ENCODE measurements around the gene CBLB. TPM values are rescaled to one million over a fixed set of nuclear protein-coding genes. Genes with fewer than 3 reads are reported as not detected.
A peak's percentile ranks its signal among the peaks of the same experiment; 100 is the strongest.

The CBLB gene
- total RNA-seq, 2 experiments from 2014 or later: 95.1 to 97.3 TPM

DNA sequence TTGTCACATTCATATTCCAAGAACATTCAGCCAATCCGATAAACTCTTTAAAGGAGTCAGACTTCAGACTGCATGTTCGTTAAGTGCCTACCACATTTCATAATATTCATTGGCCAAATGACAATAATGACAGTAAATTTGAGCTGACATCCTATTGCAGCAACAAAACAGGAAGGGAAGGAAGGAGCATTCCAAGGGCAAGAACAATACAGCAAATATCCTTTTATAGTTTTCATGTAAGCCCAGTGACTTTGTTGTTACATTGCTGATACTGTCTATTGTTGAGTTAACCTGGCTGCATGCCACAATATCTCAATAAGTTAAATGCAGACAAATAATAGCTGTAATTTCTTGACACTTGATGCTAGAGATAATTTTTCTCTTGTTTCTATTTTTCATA, 16.4 kb upstream of the CBLB start:
- no peak overlapping the region for H3K27ac Mint-ChIP-seq
- H3K9me3 Mint-ChIP-seq: no peaks in the 10 kb centered on the region
- H3K4me1 Mint-ChIP-seq: peaks cover 21% of the 10 kb centered on the region
- no peak for DNase-seq
- H3K36me3 Mint-ChIP-seq: peaks cover 3% of the 10 kb centered on the region
- no peaks in the 10 kb centered on the region for H3K27me3 Mint-ChIP-seq
- no peak overlapping the region for H3K4me3 Mint-ChIP-seq

DNA sequence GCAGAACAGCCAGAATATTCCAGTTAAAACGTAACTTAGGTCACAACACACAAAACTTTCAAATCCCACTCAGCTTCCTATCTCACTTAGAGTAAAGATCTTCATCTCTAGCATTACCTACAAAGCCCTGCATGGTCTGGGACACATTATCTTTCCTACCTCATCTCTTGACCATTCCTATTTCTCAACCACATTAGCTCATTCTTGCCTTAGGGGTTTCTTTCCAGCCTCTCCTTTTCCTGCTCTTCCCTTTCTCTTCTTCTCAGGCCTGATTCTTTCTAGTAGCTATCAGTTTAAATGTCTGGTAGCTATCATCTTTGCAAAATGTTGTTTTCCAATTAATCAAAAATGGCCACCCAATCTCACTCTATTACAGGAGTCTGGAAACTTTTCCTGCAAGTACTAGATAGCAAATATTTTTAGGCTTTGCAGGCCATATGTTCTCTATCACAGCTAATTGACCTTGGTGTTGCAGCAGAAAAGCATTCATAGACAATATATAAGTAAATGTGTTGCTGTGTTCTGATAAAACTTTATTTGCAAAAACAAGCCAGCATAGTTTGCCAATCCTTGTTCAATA, 15.1 kb upstream of the CBLB start:
- Mint-ChIP-seq H3K27me3 (no peaks in the 10 kb centered on the region), H3K36me3 (peaks cover 5% of the 10 kb centered on the region), H3K4me3 (no peak overlapping the region), H3K9me3 (no peaks in the 10 kb centered on the region), H3K27ac (no peak overlapping the region), H3K4me1 (peaks cover 22% of the 10 kb centered on the region)
- DNase-seq: no peak

DNA sequence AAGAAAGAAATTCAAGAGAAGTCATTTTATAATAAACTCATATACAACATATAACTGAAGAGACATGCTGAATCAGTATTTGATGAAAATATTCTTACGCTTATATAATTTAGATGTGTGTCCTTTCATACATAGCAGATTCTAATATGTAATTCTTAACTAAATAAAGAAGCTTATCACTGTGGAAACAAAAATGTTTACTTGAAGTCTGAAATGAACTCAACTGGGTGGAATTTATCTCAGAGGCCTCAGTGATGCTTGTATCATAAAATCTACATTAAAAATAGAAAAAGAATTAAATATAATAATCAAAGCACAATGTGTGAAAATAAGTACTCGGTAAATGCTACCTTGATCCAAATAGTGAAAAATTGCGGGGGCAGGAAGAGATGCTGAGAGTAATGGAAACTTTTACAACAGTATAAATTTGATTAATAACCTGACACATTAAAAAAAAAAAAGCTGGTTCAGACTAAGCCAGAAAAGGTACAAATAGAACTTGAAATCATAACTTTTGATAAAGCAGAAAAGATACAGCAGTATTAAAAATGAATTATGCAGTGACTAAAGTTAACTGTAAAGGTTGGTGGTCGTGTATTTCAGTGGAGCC, 12.0 kb upstream of the CBLB start:
- Mint-ChIP-seq H3K4me3 (no peak overlapping the region), H3K27ac (no peak overlapping the region), H3K4me1 (peaks cover 44% of the 10 kb centered on the region), H3K36me3 (peaks cover 7% of the 10 kb centered on the region), H3K9me3 (peaks cover 2% of the 10 kb centered on the region), H3K27me3 (no peaks in the 10 kb centered on the region)
- DNase-seq: no peak

DNA sequence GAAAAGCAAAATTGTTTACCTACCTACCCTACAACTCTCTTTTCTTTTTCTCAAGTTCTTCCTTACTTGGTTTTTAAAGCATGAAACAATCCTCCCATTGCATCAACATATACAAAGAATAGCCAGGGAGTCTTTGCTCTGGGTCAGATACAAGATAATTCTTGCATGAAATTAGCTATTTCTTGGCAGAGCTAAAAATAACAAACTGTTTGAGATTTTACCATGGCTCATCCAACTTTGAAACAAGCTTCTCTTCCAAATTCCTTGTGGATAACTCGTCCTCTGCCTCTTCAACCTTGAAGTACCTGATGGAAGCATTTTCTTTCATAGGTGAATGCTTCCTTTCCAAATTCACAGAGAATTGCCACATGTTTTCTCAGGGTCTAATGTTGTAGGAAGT, 9.2 kb upstream of the CBLB start:
- Mint-ChIP-seq H3K4me1 (peaks cover 46% of the 10 kb centered on the region), H3K36me3 (peaks cover 5% of the 10 kb centered on the region), H3K9me3 (peaks cover 2% of the 10 kb centered on the region), H3K4me3 (peak overlapping the region; percentile 32), H3K27ac (peak overlapping the region; percentile 79), H3K27me3 (no peaks in the 10 kb centered on the region)
- no peak for DNase-seq

DNA sequence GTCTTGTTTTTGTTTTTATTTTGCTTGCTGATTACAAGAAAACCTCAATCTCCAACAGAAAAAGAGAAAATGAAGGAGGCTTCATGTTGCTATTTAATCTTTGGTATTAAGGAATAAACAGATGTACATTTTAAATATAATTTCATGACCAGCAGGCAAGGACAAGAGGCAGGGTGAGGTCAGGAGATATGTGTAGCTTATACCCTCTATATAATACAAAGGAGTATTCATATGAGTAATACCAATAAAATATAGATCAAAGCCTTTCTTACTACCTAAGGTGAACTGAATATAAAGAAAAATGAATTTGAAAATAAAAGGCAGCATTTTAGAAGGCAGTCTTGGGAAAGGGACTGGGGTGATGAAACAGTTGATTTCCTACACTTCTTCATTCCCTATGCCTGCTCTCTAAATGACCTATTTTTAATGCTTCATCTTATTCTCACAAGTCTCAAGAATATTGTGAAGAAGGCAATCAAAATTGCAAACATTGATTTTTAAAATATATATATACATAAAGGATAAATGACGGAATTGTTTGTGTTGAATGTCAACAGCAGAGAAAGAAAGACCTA, 8.6 kb upstream of the CBLB start:
- peak overlapping the region; percentile 61 for H3K4me3 Mint-ChIP-seq
- DNase-seq: no peak
- H3K4me1 Mint-ChIP-seq: peaks cover 46% of the 10 kb centered on the region
- peak overlapping the region; percentile 91 for H3K27ac Mint-ChIP-seq
- H3K9me3 Mint-ChIP-seq: peaks cover 3% of the 10 kb centered on the region
- H3K36me3 Mint-ChIP-seq: peaks cover 5% of the 10 kb centered on the region
- no peaks in the 10 kb centered on the region for H3K27me3 Mint-ChIP-seq

DNA sequence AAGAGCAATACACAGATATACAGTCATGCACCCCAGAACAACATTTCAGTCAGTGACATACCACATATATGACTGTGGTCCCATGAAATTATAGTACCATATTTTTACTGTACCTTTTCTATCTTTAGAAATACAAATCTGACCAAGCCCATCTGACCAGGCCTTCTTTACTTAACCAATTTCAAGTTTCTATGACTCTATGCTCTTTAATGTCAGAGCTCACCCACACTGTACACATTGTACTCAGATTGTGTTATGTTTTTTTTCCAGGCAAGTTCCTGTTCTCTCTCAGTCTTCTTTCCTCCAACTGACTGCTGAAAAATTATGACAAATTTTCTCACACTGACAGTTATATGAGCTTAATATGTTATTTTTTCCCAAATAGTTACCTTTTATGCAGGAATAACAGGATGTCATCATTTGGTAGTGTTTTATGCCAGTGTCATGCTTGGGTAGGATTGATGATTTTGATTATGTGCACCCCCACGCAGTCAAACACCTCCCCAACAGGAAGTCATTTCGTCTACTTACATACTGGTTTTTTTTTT, 8.0 kb upstream of the CBLB start:
- DNase-seq: no peak

DNA sequence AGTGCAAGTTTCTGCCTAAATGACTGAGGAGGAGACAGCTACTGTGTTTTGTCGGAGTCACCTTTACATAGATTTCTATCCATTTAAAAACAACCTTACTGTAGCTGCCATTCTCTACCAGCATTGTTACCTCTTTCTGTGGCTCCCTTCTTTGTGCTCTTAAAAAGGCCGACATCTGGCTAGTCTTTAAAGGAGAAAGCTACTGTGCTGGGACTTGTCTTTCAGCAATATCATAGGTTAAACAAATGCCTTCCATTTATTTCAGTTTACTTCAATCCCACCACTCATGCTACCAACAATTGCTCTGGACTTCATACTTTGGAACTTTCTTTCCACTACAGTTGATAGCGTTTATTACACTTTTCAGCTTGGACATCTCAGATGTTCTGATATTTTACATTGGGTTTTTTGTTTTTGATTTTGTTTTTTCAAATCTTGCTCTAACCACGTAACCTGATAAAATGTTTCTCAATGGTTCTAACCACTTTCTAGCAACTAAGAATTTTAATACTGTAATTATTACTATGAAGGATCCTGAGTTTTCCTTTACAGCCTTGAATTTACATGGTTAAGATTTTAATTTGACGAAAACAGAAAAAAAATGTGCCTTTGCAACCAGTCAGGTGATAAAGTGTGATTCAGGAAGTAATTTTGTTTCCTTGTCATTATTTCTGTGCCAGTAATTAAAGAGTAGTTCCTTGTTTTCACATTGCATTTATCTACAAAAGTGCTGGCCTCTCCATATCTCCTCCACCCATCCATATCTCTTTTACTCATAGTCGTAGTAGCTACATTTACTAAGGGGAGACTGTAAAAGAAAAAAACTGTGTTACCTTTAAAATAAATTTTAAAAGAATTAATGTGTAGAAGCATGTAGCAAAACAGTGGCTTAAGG, 1.3 kb upstream of the CBLB start:
- Mint-ChIP-seq H3K27ac (peak overlapping the region; percentile 92), H3K27me3 (no peaks in the 10 kb centered on the region), H3K4me3 (peak overlapping the region; percentile 93), H3K4me1 (peaks cover 31% of the 10 kb centered on the region), H3K9me3 (peaks cover 1% of the 10 kb centered on the region), H3K36me3 (peaks cover 30% of the 10 kb centered on the region)
- no peak for DNase-seq

More for the DNA sequence above, 8.0 kb upstream of the CBLB start:
- H3K27me3 Mint-ChIP-seq: no peaks in the 10 kb centered on the region
- peaks cover 5% of the 10 kb centered on the region for H3K36me3 Mint-ChIP-seq
- peaks cover 46% of the 10 kb centered on the region for H3K4me1 Mint-ChIP-seq
- peaks cover 3% of the 10 kb centered on the region for H3K9me3 Mint-ChIP-seq
- H3K4me3 Mint-ChIP-seq: peak overlapping the region; percentile 61
- peak overlapping the region; percentile 91 for H3K27ac Mint-ChIP-seq

DNA sequence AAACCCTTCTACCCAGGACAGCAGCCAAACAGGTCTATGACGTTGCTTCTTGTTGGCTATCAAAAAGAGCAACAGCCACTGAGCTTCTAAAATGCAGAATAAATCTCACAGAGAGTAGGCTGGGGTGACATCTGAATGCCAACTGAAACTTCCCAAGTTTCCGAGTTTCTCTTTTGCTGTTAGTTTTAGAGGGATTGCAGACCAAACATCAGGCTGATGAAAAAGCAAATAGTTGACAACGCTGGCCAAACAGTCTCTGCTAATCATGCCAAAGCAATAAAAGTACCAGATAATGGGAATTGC, 670 bp upstream of the CBLB start:
- Mint-ChIP-seq H3K9me3 (peaks cover 1% of the 10 kb centered on the region), H3K27ac (peak overlapping the region; percentile 92), H3K36me3 (peaks cover 34% of the 10 kb centered on the region), H3K27me3 (no peaks in the 10 kb centered on the region), H3K4me1 (peaks cover 35% of the 10 kb centered on the region), H3K4me3 (peak overlapping the region; percentile 93)
- DNase-seq: no peak

DNA sequence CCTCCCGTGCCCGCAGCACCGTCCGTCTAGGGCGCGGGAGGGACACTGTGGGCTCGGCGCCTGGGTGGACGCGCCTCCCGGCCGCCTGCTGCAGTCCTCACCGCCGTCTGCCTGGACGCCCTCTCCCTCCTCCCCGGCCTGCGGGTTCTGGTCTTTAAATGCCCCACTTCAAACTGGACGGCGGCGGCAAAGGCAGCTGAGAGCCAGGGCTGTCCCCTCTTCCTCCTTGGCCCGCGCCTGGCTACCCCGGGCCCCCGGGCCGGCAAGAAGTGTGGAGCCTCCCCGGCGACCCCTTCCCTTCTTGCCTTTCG, 426 bp downstream of the CBLB start:
- no peaks in the 10 kb centered on the region for H3K27me3 Mint-ChIP-seq

DNA sequence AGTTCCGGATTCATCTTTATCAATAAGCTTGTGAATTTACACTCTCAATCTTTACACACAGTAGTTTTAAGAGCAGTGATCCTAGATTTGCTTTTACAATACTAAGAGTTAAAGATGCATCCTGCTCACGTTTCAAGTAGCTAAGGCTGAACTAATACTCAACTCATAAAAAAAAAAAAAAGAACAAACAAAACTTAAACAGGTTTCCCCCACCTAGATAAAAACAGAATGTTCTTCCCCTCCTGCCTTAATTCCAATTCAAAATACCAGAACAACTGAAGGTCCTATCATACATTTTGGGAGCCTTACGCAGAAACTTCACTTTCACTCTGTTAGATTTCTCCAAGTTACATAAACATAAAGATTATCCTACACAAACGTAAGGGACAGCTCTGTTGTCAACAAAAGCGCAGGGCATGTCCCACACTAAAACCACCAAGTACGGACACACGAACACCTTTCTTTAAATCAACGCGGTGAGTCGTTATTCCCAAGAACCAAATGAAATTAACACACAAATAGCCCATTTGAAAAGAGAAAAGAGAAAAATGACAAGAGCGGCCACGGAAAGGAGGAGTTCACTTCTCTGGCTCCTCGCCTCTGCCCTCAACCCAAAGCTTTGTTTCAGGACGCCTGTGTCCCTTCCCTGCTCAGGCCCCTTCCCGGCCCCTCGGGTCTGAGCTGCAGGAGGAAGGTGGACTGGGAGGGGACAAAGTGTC, 941 bp downstream of the CBLB start:
- Mint-ChIP-seq H3K27me3 (no peaks in the 10 kb centered on the region), H3K9me3 (peaks cover 1% of the 10 kb centered on the region), H3K27ac (peak overlapping the region; percentile 92), H3K36me3 (peaks cover 42% of the 10 kb centered on the region), H3K4me3 (peak overlapping the region; percentile 93), H3K4me1 (peaks cover 39% of the 10 kb centered on the region)
- no peak for DNase-seq

More for the DNA sequence above, 426 bp downstream of the CBLB start:
- peaks cover 39% of the 10 kb centered on the region for H3K4me1 Mint-ChIP-seq
- no peak for DNase-seq
- peaks cover 1% of the 10 kb centered on the region for H3K9me3 Mint-ChIP-seq
- peaks cover 42% of the 10 kb centered on the region for H3K36me3 Mint-ChIP-seq
- H3K27ac Mint-ChIP-seq: peak overlapping the region; percentile 92
- H3K4me3 Mint-ChIP-seq: peak overlapping the region; percentile 93

DNA sequence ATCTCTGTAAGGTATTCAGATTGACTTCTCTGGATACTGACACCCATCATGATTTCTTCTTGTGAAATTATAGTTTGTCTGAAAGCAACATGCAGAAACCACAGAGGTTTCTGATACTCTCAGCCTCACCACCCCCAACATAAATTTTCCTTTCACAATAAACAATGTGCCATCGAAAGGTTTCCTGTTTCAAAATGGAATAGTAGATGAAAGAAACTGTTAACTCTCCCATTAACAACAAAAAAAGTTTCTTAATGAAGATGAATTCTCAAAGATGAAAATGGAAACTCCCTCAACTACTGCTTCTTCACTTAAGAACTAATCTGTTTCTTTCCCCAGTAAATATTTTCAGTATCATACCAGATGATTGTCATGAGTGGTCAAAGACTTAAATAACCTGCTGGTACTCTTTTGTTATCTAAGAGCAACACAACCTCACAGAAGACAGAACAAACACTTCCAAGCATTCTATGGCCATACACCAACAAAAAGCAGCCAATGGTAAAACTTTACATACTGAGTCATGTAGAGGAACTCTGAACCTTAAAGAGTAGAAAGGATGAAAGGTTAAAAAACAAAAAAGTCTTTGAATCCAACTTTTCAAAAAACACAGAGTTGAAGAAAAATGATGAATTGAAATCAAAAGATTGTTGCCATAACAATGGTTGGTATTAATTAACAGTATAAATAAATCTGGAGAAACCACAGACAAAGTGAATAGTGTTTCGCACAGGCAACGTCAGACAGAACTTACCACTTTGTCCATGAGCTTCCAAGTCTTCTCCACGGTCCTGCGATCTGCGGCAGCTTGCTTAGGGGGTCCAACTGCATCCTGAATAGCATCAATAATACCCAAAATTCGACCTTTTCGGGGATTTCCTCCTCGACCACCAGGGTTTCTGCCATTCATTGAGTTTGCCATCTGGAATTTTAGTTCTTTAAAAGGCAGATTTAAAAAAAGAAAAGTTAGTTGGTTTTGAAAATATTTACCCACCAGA, 1.9 kb downstream of the CBLB start:
- Mint-ChIP-seq H3K27me3 (no peaks in the 10 kb centered on the region), H3K36me3 (peaks cover 42% of the 10 kb centered on the region), H3K4me1 (peaks cover 36% of the 10 kb centered on the region), H3K9me3 (no peaks in the 10 kb centered on the region), H3K4me3 (peak overlapping the region; percentile 93), H3K27ac (peak overlapping the region; percentile 92)
- DNase-seq: peak; percentile 18

DNA sequence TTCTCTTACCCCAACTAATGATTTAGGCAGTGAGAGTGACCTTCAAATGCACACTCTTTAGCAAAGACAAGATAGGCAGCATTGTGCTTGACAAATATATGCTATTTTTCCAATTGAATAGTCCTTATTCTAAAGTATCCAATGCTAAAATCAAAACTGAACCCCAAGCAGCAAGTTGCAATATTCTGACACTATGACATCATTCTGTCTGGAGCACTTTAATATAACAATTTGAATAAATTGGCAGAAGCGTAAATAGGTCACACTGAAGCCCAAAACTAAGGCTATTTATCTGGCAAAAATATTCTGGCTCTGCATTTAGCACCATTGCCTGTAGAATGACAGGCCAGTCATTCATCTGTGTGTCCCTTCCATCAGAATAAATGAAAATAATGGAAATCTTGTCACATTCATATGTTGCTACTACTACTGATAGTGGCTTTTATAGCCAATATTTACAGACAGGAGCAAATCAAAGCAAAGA, 2.9 kb downstream of the CBLB start:
- peaks cover 42% of the 10 kb centered on the region for H3K36me3 Mint-ChIP-seq

DNA sequence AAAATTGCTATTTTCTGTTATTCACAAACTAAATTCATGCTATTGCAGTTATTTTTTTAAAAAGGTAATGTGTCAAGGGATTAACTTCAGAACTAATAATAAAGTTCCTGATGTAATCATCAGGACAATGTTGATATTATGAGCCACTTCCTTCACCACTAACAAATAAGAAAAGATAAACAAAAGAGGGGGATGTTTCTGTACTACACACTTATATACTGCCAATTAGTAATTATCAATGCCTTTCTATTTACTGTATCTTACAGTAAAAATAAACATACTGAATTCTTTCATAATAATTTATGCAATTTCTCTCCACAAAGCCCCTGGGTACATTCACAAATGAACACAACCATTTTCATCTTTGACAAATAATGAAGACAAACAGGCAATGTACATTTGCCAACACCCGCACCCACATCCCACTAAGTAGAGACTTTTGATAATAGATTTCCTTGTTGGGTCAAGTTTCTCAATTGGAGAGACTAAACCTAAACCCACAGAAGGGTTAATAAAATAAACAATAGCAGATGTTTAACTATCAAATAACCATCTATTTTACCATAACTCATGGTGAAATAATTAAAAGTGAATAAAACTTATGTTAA, 3.7 kb downstream of the CBLB start:
- Mint-ChIP-seq H3K27me3 (no peaks in the 10 kb centered on the region), H3K36me3 (peaks cover 46% of the 10 kb centered on the region), H3K9me3 (peaks cover under 1% of the 10 kb centered on the region), H3K27ac (peak overlapping the region; percentile 76), H3K4me3 (peak overlapping the region; percentile 93), H3K4me1 (peaks cover 29% of the 10 kb centered on the region)
- DNase-seq: no peak

More for the DNA sequence above, 2.9 kb downstream of the CBLB start:
- Mint-ChIP-seq H3K27me3 (no peaks in the 10 kb centered on the region), H3K4me1 (peaks cover 29% of the 10 kb centered on the region), H3K27ac (peak overlapping the region; percentile 92), H3K4me3 (peak overlapping the region; percentile 93), H3K9me3 (no peaks in the 10 kb centered on the region)
- DNase-seq: no peak
